GM21381 (cell line): ENCODE measurements around the gene CYP17A1.
"Not testable (repeated sequence)": the region's sequence is repeated elsewhere in the genome, so short reads cannot be mapped to it uniquely, and the experiment has no call there.

Experiments used
- ATAC-seq: cut with Tn5 transposase; IDR thresholded peaks from one replicate; pipeline ENCODE4 v1.9.1; 2021; ENCODE audit warnings: mild to moderate bottlenecking, moderate library complexity; ENCODE audit not compliant: unreplicated experiment

CYP17A1 gene

GRCh38 chr10:102837230-102837721, at the start of gene CYP17A1:
Gene CYP17A1 (minus strand): TSS chr10:102837413. CDS start chr10:102837361, 52 bp downstream.
- no peak for ATAC-seq

- ATAC-seq, result no peak
Observed at GRCh38 chr10:102880256-102880655, 43.0 kb upstream of the CYP17A1 start.

- no peak for ATAC-seq
Observed at GRCh38 chr10:102878629-102879028, 41.4 kb upstream of the CYP17A1 start.

- ATAC-seq, result no peak
Observed at GRCh38 chr10:102876747-102877153, 39.5 kb upstream of the CYP17A1 start.

- ATAC-seq, result no peak
Observed at GRCh38 chr10:102872163-102872562, 35.0 kb upstream of the CYP17A1 start.

- ATAC-seq, result no peak
Observed at GRCh38 chr10:102870221-102870620, 33.0 kb upstream of the CYP17A1 start.

- ATAC-seq, result no peak
Observed at GRCh38 chr10:102869258-102870198, 32.3 kb upstream of the CYP17A1 start, which contains the start of gene AS3MT. Gene AS3MT (plus strand): TSS chr10:102869470. CDS start chr10:102869593, 123 bp downstream.

- ATAC-seq, result no peak
Observed at GRCh38 chr10:102868911-102869257, 31.7 kb upstream of the CYP17A1 start.

GRCh38 chr10:102865620-102866019, 28.4 kb upstream of the CYP17A1 start:
- no peak for ATAC-seq

- ATAC-seq, result no peak
Observed at GRCh38 chr10:102863660-102864059, 26.4 kb upstream of the CYP17A1 start.

- ATAC-seq, result no peak
Observed at GRCh38 chr10:102859911-102860310, 22.7 kb upstream of the CYP17A1 start.

- ATAC-seq, result no peak
Observed at GRCh38 chr10:102856758-102857424, 19.7 kb upstream of the CYP17A1 start.

- ATAC-seq, result not testable (repeated sequence)
Observed at GRCh38 chr10:102855731-102856436, 18.7 kb upstream of the CYP17A1 start.

GRCh38 chr10:102853237-102853636, 16.0 kb upstream of the CYP17A1 start:
- ATAC-seq, result not testable (repeated sequence)

GRCh38 chr10:102850025-102850518, 12.9 kb upstream of the CYP17A1 start:
- ATAC-seq, result no peak

- no peak for ATAC-seq
Observed at GRCh38 chr10:102845352-102845902, 8.2 kb upstream of the CYP17A1 start.

- not testable (repeated sequence) for ATAC-seq
Observed at GRCh38 chr10:102844190-102844776, 7.1 kb upstream of the CYP17A1 start.

- not testable (repeated sequence) for ATAC-seq
Observed at GRCh38 chr10:102843139-102843538, 5.9 kb upstream of the CYP17A1 start.

- no peak for ATAC-seq
Observed at GRCh38 chr10:102841827-102842345, 4.7 kb upstream of the CYP17A1 start.
